Measurements from ENCODE around the gene ING5. TPM values are rescaled to one million over a fixed set of nuclear protein-coding genes. Genes with fewer than 3 reads are reported as not detected.

The ING5 gene
- total RNA-seq, 1 experiment from 2014 or later = 34.4 TPM

GRCh38 chr2:241750076-241750840 is 48.4 kb downstream of the ING5 start:
- Histone ChIP-seq H3K27ac (ENCODE audit: low read length) (no peak overlapping the region), H3K9ac (ENCODE audit: low read length) (no peak overlapping the region), H3K4me2 (ENCODE audit: low read depth, low read length, poor library complexity, severe bottlenecking) (no peak overlapping the region), H3K27me3 (ENCODE audit: low read length) (no peaks in the 10 kb centered on the region), H3K36me3 (ENCODE audit: insufficient read depth, low read length) (0 out of 2 replicates have a peak, but pooled peaks cover 4% of the 10 kb centered on the region), H3K9me2 (replicated peaks; ENCODE audit: insufficient read depth, low read length) (no peaks in the 10 kb centered on the region), H3K4me1 (ENCODE audit: low read length) (no peaks in the 10 kb centered on the region), H3K79me2 (ENCODE audit: low read length) (no peaks in the 10 kb centered on the region), H3K9me3 (ENCODE audit: low read length) (no peaks in the 10 kb centered on the region), H4K20me1 (ENCODE audit: insufficient read depth, low read depth, low read length) (no peaks in the 10 kb centered on the region), H3K4me3 (ENCODE audit: low read length) (no peak overlapping the region), H2AFZ (ENCODE audit: low read length) (no peak overlapping the region)
- no peak for DNase-seq

GRCh38 chr2:241751152-241751551 is 49.3 kb downstream of the ING5 start:
- H3K9me3 ChIP-seq (ENCODE audit: low read length) = no peaks in the 10 kb centered on the region
- no peaks in the 10 kb centered on the region for H3K9me2 ChIP-seq (replicated peaks; ENCODE audit: insufficient read depth, low read length)
- DNase-seq = no peak
- H3K79me2 ChIP-seq (ENCODE audit: low read length) = no peaks in the 10 kb centered on the region
- H3K36me3 ChIP-seq (ENCODE audit: insufficient read depth, low read length) = no peaks in the 10 kb centered on the region
- H2AFZ ChIP-seq (ENCODE audit: low read length) = no peak overlapping the region
- H3K4me3 ChIP-seq (ENCODE audit: low read length) = no peak overlapping the region
- H3K9ac ChIP-seq (ENCODE audit: low read length) = no peak overlapping the region
- no peak overlapping the region for H3K27ac ChIP-seq (ENCODE audit: low read length)
- no peaks in the 10 kb centered on the region for H3K27me3 ChIP-seq (ENCODE audit: low read length)
- no peaks in the 10 kb centered on the region for H3K4me1 ChIP-seq (ENCODE audit: low read length)
- no peak overlapping the region for H3K4me2 ChIP-seq (ENCODE audit: low read depth, low read length, poor library complexity, severe bottlenecking)
- no peaks in the 10 kb centered on the region for H4K20me1 ChIP-seq (ENCODE audit: insufficient read depth, low read depth, low read length)

- Histone ChIP-seq H3K9ac (ENCODE audit: low read length) (no peak overlapping the region), H3K27ac (ENCODE audit: low read length) (no peak overlapping the region), H3K27me3 (ENCODE audit: low read length) (no peaks in the 10 kb centered on the region), H3K79me2 (ENCODE audit: low read length) (no peaks in the 10 kb centered on the region), H3K9me2 (replicated peaks; ENCODE audit: insufficient read depth, low read length) (no peaks in the 10 kb centered on the region), H3K4me1 (ENCODE audit: low read length) (no peaks in the 10 kb centered on the region), H3K36me3 (ENCODE audit: insufficient read depth, low read length) (no peaks in the 10 kb centered on the region; the same call in 1 of the 2 replicates), H3K4me2 (ENCODE audit: low read depth, low read length, poor library complexity, severe bottlenecking) (no peak overlapping the region), H3K4me3 (ENCODE audit: low read length) (no peak overlapping the region), H3K9me3 (ENCODE audit: low read length) (no peaks in the 10 kb centered on the region), H2AFZ (ENCODE audit: low read length) (no peak overlapping the region), H4K20me1 (ENCODE audit: insufficient read depth, low read depth, low read length) (no peaks in the 10 kb centered on the region)
- DNase-seq = no peak
Observed at GRCh38 chr2:241751776-241752175, 49.9 kb downstream of the ING5 start.

GRCh38 chr2:241752253-241752652 is 50.4 kb downstream of the ING5 start:
- Histone ChIP-seq H4K20me1 (ENCODE audit: insufficient read depth, low read depth, low read length) (no peaks in the 10 kb centered on the region), H3K4me3 (ENCODE audit: low read length) (no peak overlapping the region), H3K9ac (ENCODE audit: low read length) (no peak overlapping the region), H2AFZ (ENCODE audit: low read length) (no peak overlapping the region), H3K4me2 (ENCODE audit: low read depth, low read length, poor library complexity, severe bottlenecking) (no peak overlapping the region), H3K9me2 (replicated peaks; ENCODE audit: insufficient read depth, low read length) (no peaks in the 10 kb centered on the region), H3K27me3 (ENCODE audit: low read length) (no peaks in the 10 kb centered on the region), H3K79me2 (ENCODE audit: low read length) (no peaks in the 10 kb centered on the region), H3K4me1 (ENCODE audit: low read length) (no peaks in the 10 kb centered on the region), H3K9me3 (ENCODE audit: low read length) (no peaks in the 10 kb centered on the region), H3K36me3 (ENCODE audit: insufficient read depth, low read length) (no peaks in the 10 kb centered on the region; the same call in 1 of the 2 replicates), H3K27ac (ENCODE audit: low read length) (no peak overlapping the region)
- no peak for DNase-seq

- Histone ChIP-seq H3K4me2 (ENCODE audit: low read depth, low read length, poor library complexity, severe bottlenecking) (no peak overlapping the region), H3K9me3 (ENCODE audit: low read length) (no peaks in the 10 kb centered on the region), H3K36me3 (ENCODE audit: insufficient read depth, low read length) (no peaks in the 10 kb centered on the region; the same call in 1 of the 2 replicates), H3K9ac (ENCODE audit: low read length) (no peak overlapping the region), H3K4me1 (ENCODE audit: low read length) (no peaks in the 10 kb centered on the region), H2AFZ (ENCODE audit: low read length) (no peak overlapping the region), H3K27ac (ENCODE audit: low read length) (no peak overlapping the region), H3K4me3 (ENCODE audit: low read length) (no peak overlapping the region), H3K27me3 (ENCODE audit: low read length) (no peaks in the 10 kb centered on the region), H4K20me1 (ENCODE audit: insufficient read depth, low read depth, low read length) (no peaks in the 10 kb centered on the region), H3K9me2 (replicated peaks; ENCODE audit: insufficient read depth, low read length) (no peaks in the 10 kb centered on the region), H3K79me2 (ENCODE audit: low read length) (no peaks in the 10 kb centered on the region)
- DNase-seq = no peak
Observed at GRCh38 chr2:241752689-241753276, 50.9 kb downstream of the ING5 start.

GRCh38 chr2:241753493-241753892 is 51.7 kb downstream of the ING5 start:
- H3K36me3 ChIP-seq (ENCODE audit: insufficient read depth, low read length) = peaks cover 7% of the 10 kb centered on the region; the same call in 1 of the 2 replicates

GRCh38 chr2:241754042-241754441 is 52.2 kb downstream of the ING5 start:
- no peak for DNase-seq
- Histone ChIP-seq H3K4me3 (ENCODE audit: low read length) (no peak overlapping the region), H2AFZ (ENCODE audit: low read length) (no peak overlapping the region), H3K36me3 (ENCODE audit: insufficient read depth, low read length) (peaks cover 12% of the 10 kb centered on the region), H3K9ac (ENCODE audit: low read length) (no peak overlapping the region), H3K4me1 (ENCODE audit: low read length) (no peaks in the 10 kb centered on the region), H3K79me2 (ENCODE audit: low read length) (no peaks in the 10 kb centered on the region), H3K4me2 (ENCODE audit: low read depth, low read length, poor library complexity, severe bottlenecking) (no peak overlapping the region), H3K9me3 (ENCODE audit: low read length) (peaks cover 1% of the 10 kb centered on the region; the same call in 1 of the 2 replicates), H3K27ac (ENCODE audit: low read length) (no peak overlapping the region), H3K27me3 (ENCODE audit: low read length) (no peaks in the 10 kb centered on the region), H4K20me1 (ENCODE audit: insufficient read depth, low read depth, low read length) (no peaks in the 10 kb centered on the region), H3K9me2 (replicated peaks; ENCODE audit: insufficient read depth, low read length) (no peaks in the 10 kb centered on the region)

More at GRCh38 chr2:241753493-241753892, 51.7 kb downstream of the ING5 start:
- no peak overlapping the region for H3K9ac ChIP-seq (ENCODE audit: low read length)
- no peaks in the 10 kb centered on the region for H3K9me2 ChIP-seq (replicated peaks; ENCODE audit: insufficient read depth, low read length)
- no peaks in the 10 kb centered on the region for H3K9me3 ChIP-seq (ENCODE audit: low read length)
- no peak overlapping the region for H3K4me3 ChIP-seq (ENCODE audit: low read length)
- no peak overlapping the region for H3K4me2 ChIP-seq (ENCODE audit: low read depth, low read length, poor library complexity, severe bottlenecking)
- no peak for DNase-seq
- no peaks in the 10 kb centered on the region for H3K27me3 ChIP-seq (ENCODE audit: low read length)
- no peak overlapping the region for H2AFZ ChIP-seq (ENCODE audit: low read length)
- H3K79me2 ChIP-seq (ENCODE audit: low read length) = no peaks in the 10 kb centered on the region
- H3K27ac ChIP-seq (ENCODE audit: low read length) = no peak overlapping the region
- no peaks in the 10 kb centered on the region for H4K20me1 ChIP-seq (ENCODE audit: insufficient read depth, low read depth, low read length)
- no peaks in the 10 kb centered on the region for H3K4me1 ChIP-seq (ENCODE audit: low read length)

GRCh38 chr2:241755166-241755565 is 53.3 kb downstream of the ING5 start:
- H3K27ac ChIP-seq (ENCODE audit: low read length) = no peak overlapping the region
- H3K36me3 ChIP-seq (ENCODE audit: insufficient read depth, low read length) = peaks cover 23% of the 10 kb centered on the region
- H4K20me1 ChIP-seq (ENCODE audit: insufficient read depth, low read depth, low read length) = no peaks in the 10 kb centered on the region
- H3K4me1 ChIP-seq (ENCODE audit: low read length) = no peaks in the 10 kb centered on the region
- no peak overlapping the region for H3K4me3 ChIP-seq (ENCODE audit: low read length)
- H3K9me2 ChIP-seq (replicated peaks; ENCODE audit: insufficient read depth, low read length) = no peaks in the 10 kb centered on the region
- no peaks in the 10 kb centered on the region for H3K27me3 ChIP-seq (ENCODE audit: low read length)
- H3K4me2 ChIP-seq (ENCODE audit: low read depth, low read length, poor library complexity, severe bottlenecking) = no peak overlapping the region
- H3K9me3 ChIP-seq (ENCODE audit: low read length) = peaks cover 10% of the 10 kb centered on the region
- no peak overlapping the region for H3K9ac ChIP-seq (ENCODE audit: low read length)
- H2AFZ ChIP-seq (ENCODE audit: low read length) = no peak overlapping the region
- no peaks in the 10 kb centered on the region for H3K79me2 ChIP-seq (ENCODE audit: low read length)
- no peak for DNase-seq
